HepG2 (cell line): ENCODE data around the gene PRKAR1B. TPM values are rescaled to one million over a fixed set of nuclear protein-coding genes. Genes with fewer than 3 reads are reported as not detected.

Source experiments
- ATAC-seq: fragments of 200-7000 bp; cut with Tn5 transposase; 3 replicates; pipeline ENCODE4 v1.9.1; 2020; ENCODE audit warnings: mild to moderate bottlenecking, moderate library complexity
- BruUV-seq: library from RNA; stranded (reverse); fragments of 400-500 nt; replicated peaks from 2 replicates; lab custom pipeline; 2021; lab: Mats Ljungman, UMichigan
- CTCF ChIA-PET: fragments of 300-600 bp; formaldehyde crosslinking; extraction: SDS; loops from one replicate; lab custom pipeline; 2021; ENCODE audit warnings: low total read pairs, inconsistent platforms, low intra/inter-chr PET ratio; lab: Yijun Ruan, JAX
- POLR2A ChIA-PET: fragments of 350-600 bp; sonication (Branson Sonifier 250); formaldehyde crosslinking; loops from one replicate; lab custom pipeline; 2020; ENCODE audit warnings: antibody characterized with exemption, inconsistent platforms; lab: Yijun Ruan, JAX
- DNase-seq: peaks from one replicate; pipeline ENCODE4 v3.0.0-alpha.2; 2015; ENCODE audit warnings: low spot score
- FAIRE-seq: peaks from 3 replicates; lab custom pipeline; 2011; peaks lifted over from hg19 to GRCh38; lab: Jason Lieb, UNC
- H2AFZ ChIP-seq: one replicate; pipeline ENCODE4 v1.6.1; 2011; ENCODE audit warnings: low read length, inconsistent platforms
- H3K27ac ChIP-seq: fragments of 300-600 bp; 3 replicates; pipeline ENCODE4 v1.8.0; 2011; ENCODE audit warnings: mixed run types, mild to moderate bottlenecking, mixed read lengths, low read length, inconsistent platforms; ENCODE audit not compliant: insufficient read depth; ENCODE audit errors: extremely low read length
- H3K27me3 ChIP-seq, 2 experiments: fragments of 200-600 bp in 1 of 2; 2 replicates in 1 of 2; 3 replicates in 1 of 2; pipeline versions ENCODE4 v1.6.0 to v1.8.0; 2011; ENCODE audit warnings: low read length in 2 of 2, mild to moderate bottlenecking in 2 of 2, moderate library complexity in 2 of 2, inconsistent platforms in 1 of 2; ENCODE audit not compliant: insufficient read depth in 2 of 2, control insufficient read depth in 1 of 2
- H3K36me3 ChIP-seq, 2 experiments: fragments of 200-600 bp in 1 of 2; replicated peaks in 1 of 2; 2 replicates in 1 of 2; 3 replicates in 1 of 2; pipeline versions ENCODE4 v1.5.1 to v1.8.0; 2011; ENCODE audit warnings: low read length in 2 of 2, inconsistent platforms in 1 of 2; ENCODE audit not compliant: insufficient read depth in 2 of 2, control insufficient read depth in 1 of 2
- H3K4me1 ChIP-seq: 2 replicates; pipeline ENCODE4 v1.5.1; 2012; ENCODE audit warnings: low read length, inconsistent platforms; ENCODE audit not compliant: insufficient read depth
- H3K4me2 ChIP-seq: 2 replicates; pipeline ENCODE4 v1.6.0; 2011; ENCODE audit warnings: low read depth, low read length, inconsistent platforms
- H3K4me3 ChIP-seq, 3 experiments: fragments of 200-600 bp in 1 of 3; sonication (generic), shearing (Covaris generic) in 1 of 3; replicated peaks in 1 of 3; 2 replicates each; pipeline ENCODE4 v1.5.1; 2011 to 2016; ENCODE audit warnings: low read length in 3 of 3, inconsistent platforms in 2 of 3, low read depth in 2 of 3, mild to moderate bottlenecking in 2 of 3, control low read depth in 1 of 3, mixed read lengths in 1 of 3; ENCODE audit not compliant: insufficient read depth in 1 of 3
- H3K79me2 ChIP-seq: one replicate; pipeline ENCODE4 v1.6.1; 2011; ENCODE audit warnings: low read length, inconsistent platforms; ENCODE audit not compliant: insufficient read depth
- H3K9ac ChIP-seq: 2 replicates; pipeline ENCODE4 v1.6.0; 2011; ENCODE audit warnings: mild to moderate bottlenecking, low read depth, low read length, inconsistent platforms; ENCODE audit not compliant: insufficient read depth
- H3K9me3 ChIP-seq: 2 replicates; pipeline ENCODE4 v1.5.1; 2012; ENCODE audit warnings: mild to moderate bottlenecking, low read length
- H4K20me1 ChIP-seq: 2 replicates; pipeline ENCODE4 v1.6.0; 2011; ENCODE audit warnings: inconsistent platforms, mild to moderate bottlenecking, low read length, moderate library complexity; ENCODE audit not compliant: insufficient read depth
- DNMT1 ChIP-seq: sonication (generic); formaldehyde crosslinking; IDR thresholded peaks from 2 replicates; pipeline ENCODE4 v1.5.1; 2020; ENCODE audit warnings: mild to moderate bottlenecking, missing genetic modification reagents
- FOXM1 ChIP-seq: sonication (generic); formaldehyde crosslinking; IDR thresholded peaks from 2 replicates; pipeline ENCODE4 v1.5.0; 2020; ENCODE audit warnings: missing genetic modification reagents
- GMEB2 ChIP-seq: IDR thresholded peaks from 2 replicates; pipeline ENCODE4 v1.6.1; 2016; ENCODE audit warnings: missing biosample characterization, missing genetic modification reagents, low read depth
- HHEX ChIP-seq: IDR thresholded peaks from 2 replicates; pipeline ENCODE4 v1.6.1; 2016; ENCODE audit warnings: control low read depth
- HIVEP1 ChIP-seq: sonication (generic); formaldehyde crosslinking; IDR thresholded peaks from 2 replicates; pipeline ENCODE4 v1.4.0; 2020; ENCODE audit warnings: mild to moderate bottlenecking, missing genetic modification reagents
- MATR3 ChIP-seq: sonication (generic); formaldehyde crosslinking; IDR thresholded peaks from 2 replicates; pipeline ENCODE4 v1.4.0; 2020; ENCODE audit warnings: missing genetic modification reagents
- MED13 ChIP-seq: sonication (generic); formaldehyde crosslinking; IDR thresholded peaks from 2 replicates; pipeline ENCODE4 v1.5.0; 2020; ENCODE audit warnings: missing genetic modification reagents
- POLR2A ChIP-seq, 2 experiments: IDR thresholded peaks; 2 replicates each; pipeline ENCODE4 v1.6.1; 2011; ENCODE audit warnings: low read depth in 2 of 2, low read length in 2 of 2, mild to moderate bottlenecking in 1 of 2, moderate library complexity in 1 of 2; ENCODE audit not compliant: insufficient read depth in 1 of 2
- SNAI1 ChIP-seq: sonication (generic); formaldehyde crosslinking; IDR thresholded peaks from 2 replicates; pipeline ENCODE4 v1.5.0; 2020; ENCODE audit warnings: mild to moderate bottlenecking, missing genetic modification reagents, borderline replicate concordance
- ZFP1 ChIP-seq: IDR thresholded peaks from 2 replicates; pipeline ENCODE4 v1.6.1; 2016
- ZNF205 ChIP-seq: IDR thresholded peaks from 2 replicates; pipeline ENCODE4 v1.6.1; 2018; ENCODE audit warnings: missing biosample characterization, missing genetic modification reagents
- ZSCAN29 ChIP-seq: sonication (generic); formaldehyde crosslinking; conservative IDR thresholded peaks from 2 replicates; pipeline ENCODE4 v1.4.0; 2020; ENCODE audit warnings: mild to moderate bottlenecking, missing genetic modification reagents
- in situ Hi-C: cut with HindIII; loops from 2 replicates; pipeline ENCODE4 v1.10.0; 2017; ENCODE audit warnings: low pct_unique_long_range_greater_than_20kb; ENCODE audit not compliant: extremely low pct_ligation_motif_present
- intact Hi-C: fragments of 100-400 bp; cut with micrococcal nuclease; formaldehyde crosslinking; loops from one replicate; pipeline ENCODE4 v1.10.0; 2022; ENCODE audit not compliant: unreplicated experiment
- polyA plus RNA-seq, 8 experiments: library from polyadenylated mRNA; depleted of rRNA in 3 of 8; stranded (reverse) in 7 of 8; unstranded in 1 of 8; fragments of >200 nt; fragmentation: Illumina TruSeq in 4 of 8; extraction: Trizol in 4 of 8; gene quantifications; 2 replicates each; pipeline versions ENCODE4 v1.2.1 to v1.2.3, GENCODE V29; 2011 to 2016; ENCODE audit warnings: low read depth in 4 of 8, missing spikeins in 1 of 8, mixed read lengths in 1 of 8; ENCODE audit not compliant: insufficient read depth in 1 of 8
- total RNA-seq, 5 experiments: library from RNA; depleted of rRNA; stranded (reverse); fragments of >200 nt; fragmentation: Illumina TruSeq; extraction: Trizol; gene quantifications; 2 replicates each; pipeline ENCODE4 v1.2.3, GENCODE V29; 2016; ENCODE audit warnings: low read depth in 1 of 5
- TF ChIP-seq, protein P1 (sequence below): IDR thresholded peaks from 2 replicates; pipeline ENCODE4 v1.6.1; 2016

The PRKAR1B gene
- total and polyA plus RNA-seq, 2 of the 13 experiments (the other 11 are each of a cell fraction or from before 2014, with no cell fraction given): 7.9 to 28.2 TPM

DNA sequence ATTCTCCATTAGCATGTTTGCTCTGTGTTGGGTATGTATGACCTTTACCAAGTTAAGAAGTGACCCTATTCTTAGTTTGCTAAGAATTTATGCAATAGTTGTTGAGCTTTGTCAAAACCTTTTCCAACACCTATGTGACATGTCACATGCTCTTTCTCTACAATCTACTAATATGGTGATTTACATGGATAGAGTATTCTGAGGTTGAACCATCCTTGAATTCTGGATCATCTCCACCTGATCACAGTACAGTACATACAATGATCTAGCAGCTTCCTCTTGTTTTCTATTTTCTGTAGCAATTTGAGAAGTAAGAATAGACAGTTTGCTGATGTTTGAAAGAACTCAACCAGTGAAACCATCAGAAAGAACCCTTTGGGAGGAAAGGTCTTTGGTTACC is 106.2 kb downstream of the PRKAR1B start:
- Histone ChIP-seq H3K9me3 (peaks cover 27% of the 10 kb centered on the region), H4K20me1 (no peaks in the 10 kb centered on the region), H3K79me2 (peaks cover 8% of the 10 kb centered on the region)
- in situ Hi-C loops (no loop called here), intact Hi-C loops (no loop called here)
- TF ChIP-seq DNMT1 (CRISPR knock-in tag) (no peak), GMEB2 (CRISPR knock-in tag) (no peak), SNAI1 (CRISPR knock-in tag) (no peak), HHEX (no peak), POLR2A (IDR thresholded peaks at IDR 0.05; ENCODE audit: insufficient read depth in 1 of 2, low read depth in 2 of 2, low read length in 2 of 2) (no peak), ZFP1 (CRISPR knock-in tag) (no peak), HIVEP1 (no peak), ZSCAN29 (CRISPR knock-in tag) (no peak), MATR3 (CRISPR knock-in tag) (no peak), FOXM1 (CRISPR knock-in tag) (no peak), ZNF205 (no peak), MED13 (CRISPR knock-in tag) (no peak)
- TF ChIP-seq, protein P1, sequence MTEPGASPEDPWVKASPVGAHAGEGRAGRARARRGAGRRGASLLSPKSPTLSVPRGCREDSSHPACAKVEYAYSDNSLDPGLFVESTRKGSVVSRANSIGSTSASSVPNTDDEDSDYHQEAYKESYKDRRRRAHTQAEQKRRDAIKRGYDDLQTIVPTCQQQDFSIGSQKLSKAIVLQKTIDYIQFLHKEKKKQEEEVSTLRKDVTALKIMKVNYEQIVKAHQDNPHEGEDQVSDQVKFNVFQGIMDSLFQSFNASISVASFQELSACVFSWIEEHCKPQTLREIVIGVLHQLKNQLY (CRISPR knock-in tag): no peak
- TF ChIP-seq, all 625 proteins: peak for 0
- Histone ChIP-seq H3K4me1 (peaks cover 33% of the 10 kb centered on the region), H3K4me3 (no peak overlapping the region), H3K27ac (no peak overlapping the region), H3K4me2 (no peak overlapping the region), H3K36me3 (peaks cover 1 to 9% of the 10 kb centered on the region in 2 experiments; a peak in 1 of 5 replicates), H2AFZ (no peak overlapping the region), H3K9ac (no peak overlapping the region), H3K27me3 (no peaks in the 10 kb centered on the region)
- DNase-seq (no peak), FAIRE-seq (no peak), ATAC-seq (no peak)
- BruUV-seq: no TSS peak
- ChIA-PET CTCF (no interaction called here), POLR2A (no interaction called here)
